Gastroesophageal sphincter (tissue), 4 donors: Measurements from ENCODE around the gene DNAJA3. TPM values are rescaled to one million over a fixed set of nuclear protein-coding genes. Genes with fewer than 3 reads are reported as not detected.

ENCODE experiments used
- ATAC-seq: fragments of 150-250 bp; one replicate; pipeline ENCODE4 v1.9.1; 2016; ENCODE audit warnings: mild to moderate bottlenecking, moderate library complexity
- H3K27ac ChIP-seq, 4 donors: fragments of 200-600 bp; sonication (generic) in 3 of 4; 1 replicate in 3 of 4; 2 replicates in 1 of 4; pipeline ENCODE4 v1.5.1; 2016 to 2019
- H3K27me3 ChIP-seq: fragments of 200-600 bp; sonication (generic); one replicate; pipeline ENCODE4 v1.5.1; 2019
- H3K36me3 ChIP-seq, 2 donors: fragments of 200-600 bp; sonication (generic); one replicate each; pipeline ENCODE4 v1.5.1; 2019; ENCODE audit warnings: control low read depth in 1 of 2
- H3K4me1 ChIP-seq, 3 donors: fragments of 200-600 bp; sonication (generic); 1 replicate in 2 of 3; 2 replicates in 1 of 3; pipeline ENCODE4 v1.5.1; 2016 to 2019; ENCODE audit warnings: control low read depth in 2 of 3
- H3K4me3 ChIP-seq, 2 donors: fragments of 200-600 bp; sonication (generic); one replicate each; pipeline ENCODE4 v1.5.1; 2019; ENCODE audit warnings: mild to moderate bottlenecking in 1 of 2, moderate library complexity in 1 of 2
- H3K9me3 ChIP-seq, 3 donors: fragments of 200-600 bp; sonication (generic); one replicate each; pipeline ENCODE4 v1.5.1; 2017 to 2019; ENCODE audit warnings: control low read depth in 2 of 3
- CTCF ChIP-seq, 4 experiments: fragments of 200-600 bp in 2 of 4; fragments of 450-650 bp in 2 of 4; sonication (generic) in 1 of 4; IDR thresholded peaks; one replicate each; pipeline ENCODE4 v1.5.1; 2017 to 2019; ENCODE audit warnings: antibody characterized with exemption in 4 of 4, mild to moderate bottlenecking in 2 of 4, moderate library complexity in 2 of 4
- EP300 ChIP-seq: sonication (generic); formaldehyde crosslinking; IDR thresholded peaks from one replicate; pipeline ENCODE4 v1.6.1; 2017; ENCODE audit warnings: antibody characterized with exemption, mild to moderate bottlenecking
- POLR2A ChIP-seq, 2 donors: fragments of 450-650 bp; IDR thresholded peaks; one replicate each; pipeline ENCODE4 v1.6.1; 2017; ENCODE audit warnings: antibody characterized with exemption in 2 of 2, mild to moderate bottlenecking in 2 of 2, moderate library complexity in 1 of 2
- POLR2AphosphoS5 ChIP-seq: sonication (generic); formaldehyde crosslinking; IDR thresholded peaks from one replicate; pipeline ENCODE4 v1.6.1; 2017; ENCODE audit warnings: antibody characterized with exemption
- WGBS, 2 donors: methylation state at CpG; one replicate each; pipeline ENCODE4 v1.1.5; 2018; ENCODE audit warnings: low coverage in 1 of 2; 5-methylcytosine and 5-hydroxymethylcytosine counted together
- total RNA-seq, 4 donors: library from RNA; depleted of rRNA; stranded (reverse); fragments of >200 nt; gene quantifications; one replicate each; pipeline ENCODE4 v1.1.0, GENCODE V29; 2016

The DNAJA3 gene
- total RNA-seq, 4 donors from 2014 or later = 39.6 to 55.6 (median 43.9) TPM

- no peaks in the 10 kb centered on the region for H3K9me3 ChIP-seq
- peak; percentile 96 for ATAC-seq
- H3K4me1 ChIP-seq = peaks cover 0 to 38% (median 6%) of the 10 kb centered on the region in 3 donors
- peaks cover 0 to 18% of the 10 kb centered on the region in 2 donors for H3K36me3 ChIP-seq
- H3K27me3 ChIP-seq = no peaks in the 10 kb centered on the region
- H3K27ac ChIP-seq = peak within 1 kb of the TSS; percentile 31 to 81 (median 80)
- H3K4me3 ChIP-seq = peak within 1 kb of the TSS; percentile 84 to 99
- peak in 3 of 4 experiments; percentile 14 to 25 (median 25) for TF ChIP-seq CTCF (IDR thresholded peaks at IDR 0.05)
- TF ChIP-seq EP300 = no peak
- TF ChIP-seq POLR2A (IDR thresholded peaks at IDR 0.05) = peak; percentile 72 to 84
- TF ChIP-seq POLR2AphosphoS5 = peak; percentile 52
- WGBS, 2 donors = 0% methylated on average over 4 of the region's 92 CpGs; no CpG with 5 or more reads in 1 of the 2 donors
Observed at GRCh38 chr16:4416200-4417032, 9.3 kb upstream of the DNAJA3 start, which contains the start of gene CORO7. Gene CORO7 (minus strand): TSS chr16:4416596. CDS start chr16:4416518, 78 bp downstream.

- 79% methylated on average over 3 to 4 of the region's 7 CpGs for WGBS, 2 donors
Observed at GRCh38 chr16:4419402-4419959, 6.2 kb upstream of the DNAJA3 start.

GRCh38 chr16:4420505-4421105, 5.1 kb upstream of the DNAJA3 start:
- TF ChIP-seq CTCF (IDR thresholded peaks at IDR 0.05) (no peak), POLR2A (IDR thresholded peaks at IDR 0.05) (no peak), POLR2AphosphoS5 (no peak), EP300 (no peak)
- H3K27ac ChIP-seq = no peak overlapping the region
- H3K36me3 ChIP-seq = no peaks in the 10 kb centered on the region
- H3K9me3 ChIP-seq = no peaks in the 10 kb centered on the region
- H3K4me1 ChIP-seq = peaks cover 0 to 17% (median 3%) of the 10 kb centered on the region in 3 donors
- H3K4me3 ChIP-seq = no peak overlapping the region
- WGBS, 2 donors = 68 to 76% methylated on average over 4 to 7 of the region's 8 CpGs
- H3K27me3 ChIP-seq = no peaks in the 10 kb centered on the region
- ATAC-seq = no peak

More at GRCh38 chr16:4419402-4419959, 6.2 kb upstream of the DNAJA3 start:
- ATAC-seq = no peak
- Histone ChIP-seq H3K4me3 (no peak overlapping the region), H3K36me3 (no peaks in the 10 kb centered on the region), H3K27ac (no peak overlapping the region), H3K4me1 (peaks cover 0 to 23% (median 6%) of the 10 kb centered on the region in 3 donors), H3K27me3 (no peaks in the 10 kb centered on the region), H3K9me3 (no peaks in the 10 kb centered on the region)
- TF ChIP-seq EP300 (no peak), CTCF (IDR thresholded peaks at IDR 0.05) (no peak), POLR2AphosphoS5 (no peak), POLR2A (IDR thresholded peaks at IDR 0.05) (no peak)

- no peaks in the 10 kb centered on the region for H3K27me3 ChIP-seq
- H3K9me3 ChIP-seq = no peaks in the 10 kb centered on the region
- H3K4me1 ChIP-seq = peaks cover 0 to 30% (median 6%) of the 10 kb centered on the region in 3 donors
- H3K36me3 ChIP-seq = peaks cover 0 to 10% of the 10 kb centered on the region in 2 donors
- peak overlapping the region; percentile 89 to 97 (median 94) for H3K27ac ChIP-seq
- peak overlapping the region; percentile 67 to 94 for H3K4me3 ChIP-seq
- 4 to 6% methylated on average over 10 to 16 of the region's 31 CpGs for WGBS, 2 donors
- TF ChIP-seq CTCF (IDR thresholded peaks at IDR 0.05) (no peak), POLR2AphosphoS5 (no peak), POLR2A (IDR thresholded peaks at IDR 0.05) (no peak), EP300 (no peak)
- ATAC-seq = peak; percentile 7
Observed at GRCh38 chr16:4426021-4426684, 485 bp downstream of the DNAJA3 start.
